Stimulated activated CD8-positive, alpha-beta memory T cell treated with anti-CD3 and anti-CD28 coated beads, Interleukin-2, amount 100 ng/mL, for 1 hour (primary cell): ENCODE measurements around the gene PTPMT1.

Experiments
- DNase-seq, 2 donors: peaks; one replicate each; pipeline ENCODE4 v3.0.0-alpha.2; 2020; ENCODE audit warnings: low read depth in 2 of 2

Gene PTPMT1

GRCh38 chr11:47607380-47607779 is 42.0 kb downstream of the PTPMT1 start:
- DNase-seq = no peak

GRCh38 chr11:47609675-47610074 is 44.3 kb downstream of the PTPMT1 start:
- no peak for DNase-seq

- DNase-seq = no peak
These were observed 46.0 kb downstream of the PTPMT1 start for GRCh38 chr11:47611348-47611794.

- no peak for DNase-seq
These were observed 49.9 kb downstream of the PTPMT1 start for GRCh38 chr11:47615249-47615648.

- DNase-seq = no peak
These were observed 51.5 kb downstream of the PTPMT1 start for GRCh38 chr11:47616726-47617416.

GRCh38 chr11:47617417-47617809 is 52.0 kb downstream of the PTPMT1 start:
- DNase-seq = no peak

GRCh38 chr11:47620836-47621378 is 55.5 kb downstream of the PTPMT1 start:
- DNase-seq = no peak
